HG03045 (cell line): ENCODE measurements around the gene TRIM8.
"Not testable (repeated sequence)": the region's sequence is repeated elsewhere in the genome, so short reads cannot be mapped to it uniquely, and the experiment has no call there.

ENCODE experiments used
- ATAC-seq: cut with Tn5 transposase; IDR thresholded peaks from one replicate; pipeline ENCODE4 v1.9.1; 2021; ENCODE audit warnings: mild to moderate bottlenecking, moderate library complexity; ENCODE audit not compliant: unreplicated experiment

Gene TRIM8

DNA sequence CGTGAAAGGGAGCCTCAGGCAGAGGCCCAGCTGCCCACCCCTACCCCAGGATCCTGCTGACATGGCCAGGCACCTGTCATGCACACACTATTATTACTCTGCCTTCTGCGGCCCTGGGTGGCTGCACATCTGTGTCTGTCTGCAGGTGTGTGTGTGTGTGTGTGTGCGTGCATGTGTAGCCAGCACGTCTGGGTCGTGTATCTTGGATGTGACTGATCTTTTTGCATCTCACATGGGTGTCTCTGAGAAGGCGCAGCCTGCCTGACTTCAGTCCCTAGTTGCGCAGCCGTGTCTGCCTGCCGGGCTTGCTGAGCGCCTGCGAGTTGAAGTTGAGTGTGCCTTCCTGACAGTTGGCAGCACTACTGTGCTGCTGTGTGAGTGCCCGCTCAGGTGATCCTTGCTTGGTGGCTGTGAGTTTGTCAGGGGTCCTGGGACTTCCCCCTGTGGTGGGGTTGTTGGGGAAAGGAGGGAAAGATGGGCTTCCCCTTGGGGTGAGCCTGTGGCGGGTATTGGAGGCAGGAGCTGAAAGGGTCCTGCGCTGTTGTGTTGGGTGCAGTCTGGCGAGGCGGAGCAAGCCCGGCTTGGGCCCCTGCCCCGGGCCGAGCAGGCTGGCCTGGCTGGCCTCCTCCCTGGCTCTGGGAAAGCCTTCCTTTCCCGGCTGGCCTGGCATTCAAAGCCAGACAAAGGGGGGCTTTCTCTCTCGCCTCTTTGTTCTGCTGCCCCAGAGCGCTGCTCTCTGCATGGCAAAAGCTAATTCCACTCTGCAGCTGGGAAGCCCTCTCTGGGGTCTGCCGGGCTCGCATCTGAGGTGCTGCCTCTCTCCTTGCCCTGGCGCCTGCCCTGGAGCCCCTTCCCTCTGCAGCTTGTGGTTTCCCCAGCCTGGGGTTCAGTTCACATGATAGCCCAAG, 4.9 kb downstream of the TRIM8 start:
- no peak for ATAC-seq

DNA sequence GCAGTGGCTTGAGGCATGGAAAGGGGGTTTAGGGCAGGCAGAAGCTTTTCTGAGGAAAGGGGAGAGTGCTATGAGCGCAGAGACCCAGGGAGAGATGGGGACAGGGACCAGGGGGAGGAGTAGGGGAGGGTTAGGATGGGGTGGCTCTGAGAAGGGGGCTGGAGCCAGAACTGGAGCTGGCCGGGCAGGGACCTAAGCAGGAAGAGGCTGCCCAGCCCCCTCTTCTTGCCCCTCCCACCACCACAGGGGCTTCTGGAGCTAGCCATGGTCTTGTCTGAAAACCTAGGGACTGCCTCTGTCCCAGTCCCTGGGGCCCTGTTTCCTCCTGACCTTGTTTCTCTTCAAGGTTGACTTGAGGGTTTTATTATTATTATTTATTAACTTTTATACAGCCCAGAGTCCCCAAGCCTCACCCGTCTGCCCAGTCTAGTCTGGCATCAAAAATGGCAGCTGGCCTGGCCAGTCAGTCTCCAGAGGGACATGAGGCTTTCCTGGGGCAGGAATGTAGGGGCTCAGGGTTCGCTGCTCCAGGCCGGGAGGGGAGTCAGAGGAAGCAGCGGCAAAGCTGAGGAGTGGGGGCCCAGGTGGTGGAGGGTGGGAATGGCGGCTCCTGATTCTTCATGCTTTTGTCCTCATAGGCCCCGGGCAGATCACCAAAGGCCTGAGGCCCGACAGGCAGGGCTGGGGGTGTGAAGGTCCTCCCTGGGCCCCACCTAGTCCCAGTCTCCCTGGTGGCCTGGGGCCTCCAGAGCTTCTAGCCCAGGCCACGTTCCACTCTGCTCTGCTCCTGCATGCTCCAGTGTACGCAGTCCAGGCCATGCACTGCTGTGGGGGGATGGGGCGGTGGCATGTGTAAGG, 5.7 kb downstream of the TRIM8 start:
- no peak for ATAC-seq

DNA sequence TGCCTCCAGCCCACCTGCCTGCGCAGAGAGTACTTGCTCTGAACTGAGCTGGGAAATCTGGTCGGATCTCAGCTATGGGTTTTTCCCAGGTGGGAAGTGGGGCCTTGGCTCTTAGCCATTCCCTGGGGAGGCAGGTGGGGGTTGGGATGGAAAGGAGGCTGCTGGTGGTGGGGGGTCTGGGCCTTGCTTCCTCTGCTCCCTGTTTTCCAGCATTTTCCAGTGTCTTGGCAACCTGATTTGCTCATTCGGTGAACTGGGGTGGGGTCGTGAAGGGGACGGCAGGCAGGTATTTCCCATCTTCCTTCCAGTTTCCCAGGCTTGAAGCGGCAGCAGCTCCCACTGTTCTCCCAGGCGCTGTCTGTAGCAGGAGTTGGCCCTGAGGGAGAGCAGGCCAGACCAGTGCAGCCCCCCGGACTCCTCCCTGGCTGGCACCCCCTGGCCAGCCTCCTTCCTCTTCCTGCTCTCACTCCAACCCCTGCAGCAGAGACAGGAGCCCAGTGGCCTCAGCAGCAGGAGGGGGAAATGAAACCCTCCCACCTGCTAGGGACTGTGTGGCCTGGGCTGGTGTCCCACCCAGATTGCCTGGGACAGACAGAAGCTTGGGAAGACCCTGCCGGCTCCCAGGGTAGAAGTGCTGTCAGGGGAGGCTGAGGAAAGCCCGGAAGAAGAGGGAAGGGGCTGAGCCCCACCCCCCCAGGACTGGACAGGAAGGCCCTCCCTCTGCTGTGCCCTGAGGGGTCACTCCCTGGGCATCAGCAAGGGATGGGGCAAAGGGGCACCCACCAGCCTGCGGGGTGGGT, 6.6 kb downstream of the TRIM8 start:
- no peak for ATAC-seq

DNA sequence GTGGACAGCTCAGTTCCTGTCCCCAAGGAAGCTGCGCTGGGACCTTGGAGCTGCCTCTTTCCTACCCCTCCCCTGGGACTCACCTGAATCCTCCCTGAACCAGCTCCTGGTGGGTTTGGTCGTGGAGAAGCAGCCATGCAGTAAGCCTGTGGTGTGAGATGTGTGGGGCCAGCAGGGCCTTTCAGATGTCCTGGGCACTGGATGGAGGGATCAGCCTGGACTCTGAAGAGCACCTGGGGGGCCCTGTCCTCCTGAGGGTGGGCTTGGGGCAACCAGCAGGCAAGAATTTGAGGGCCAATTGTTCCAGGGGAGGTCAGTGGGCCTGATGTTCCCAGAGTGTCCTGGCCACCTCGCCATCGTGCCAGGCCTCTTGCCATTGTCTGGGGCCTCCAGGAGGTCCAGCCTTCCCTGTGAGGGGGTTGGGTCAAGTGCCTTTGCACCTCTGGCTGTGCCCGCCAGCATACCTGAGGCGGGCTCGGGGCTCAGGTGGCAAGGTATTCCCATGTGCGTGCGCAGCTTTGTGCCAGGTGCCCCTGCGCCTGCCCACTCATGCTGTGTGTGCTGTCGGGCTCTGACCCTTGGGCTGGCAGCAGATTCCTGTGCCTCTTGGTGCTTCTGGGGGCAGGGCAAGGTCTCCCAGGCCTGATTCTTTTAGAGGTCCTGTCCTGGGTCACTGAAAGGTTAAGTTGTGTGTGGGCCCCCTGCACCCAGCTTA, 7.3 kb downstream of the TRIM8 start:
- ATAC-seq: no peak

DNA sequence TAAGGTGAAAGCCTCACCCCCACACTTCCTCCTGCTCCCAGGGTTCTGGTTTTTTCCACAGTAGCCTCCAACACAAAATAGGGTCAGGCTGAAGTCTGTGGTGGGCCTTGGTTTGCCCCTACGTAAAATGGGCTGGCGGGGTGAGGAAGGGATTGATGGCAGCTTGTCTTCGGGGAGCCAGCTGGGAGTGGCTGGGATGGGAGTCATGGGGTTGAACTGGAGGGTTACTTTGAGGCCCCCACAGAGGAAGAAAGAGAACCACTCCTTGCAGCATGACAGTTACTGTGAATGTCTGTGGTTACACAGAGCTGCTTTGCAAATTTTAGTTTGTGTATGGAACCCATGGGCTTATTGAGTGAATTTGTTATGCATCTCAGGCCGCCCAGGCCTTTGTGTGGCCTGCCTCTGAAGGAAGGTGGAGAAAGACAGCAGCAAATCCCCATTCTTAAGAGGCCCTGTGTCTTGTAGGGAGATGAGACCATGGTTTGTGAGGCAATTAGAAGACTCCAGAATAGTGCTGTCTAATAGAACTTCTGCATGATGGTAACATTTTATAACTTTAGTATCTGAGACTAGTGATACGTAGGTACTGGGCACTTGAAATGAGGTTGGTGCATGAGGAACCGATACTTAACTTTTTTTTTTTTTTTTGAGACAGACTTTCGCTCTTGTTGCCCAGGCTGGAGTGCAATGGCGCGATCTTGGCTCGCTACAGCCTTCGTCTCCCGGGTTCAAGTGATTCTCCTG, 8.1 kb downstream of the TRIM8 start:
- ATAC-seq: peak; percentile 36

DNA sequence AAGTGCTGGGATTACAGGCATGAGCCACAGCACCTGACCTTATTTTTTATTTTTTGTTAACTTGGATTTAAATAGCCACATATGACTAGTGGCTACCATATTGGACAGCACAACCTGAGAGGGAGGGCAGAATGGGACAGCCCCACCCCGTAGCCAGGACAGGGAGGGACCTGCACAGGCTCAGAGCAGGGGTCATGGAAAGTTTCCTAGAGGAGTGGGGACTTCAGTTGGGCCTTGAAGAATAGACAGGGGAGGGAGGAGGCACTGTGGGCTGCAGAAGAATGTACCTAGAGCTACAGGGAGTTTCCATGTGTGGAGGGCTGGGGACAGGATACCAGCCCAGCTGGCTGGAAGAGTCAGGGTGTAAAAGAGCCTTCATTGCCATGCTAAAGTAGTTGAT, 8.8 kb downstream of the TRIM8 start:
- ATAC-seq: no peak

DNA sequence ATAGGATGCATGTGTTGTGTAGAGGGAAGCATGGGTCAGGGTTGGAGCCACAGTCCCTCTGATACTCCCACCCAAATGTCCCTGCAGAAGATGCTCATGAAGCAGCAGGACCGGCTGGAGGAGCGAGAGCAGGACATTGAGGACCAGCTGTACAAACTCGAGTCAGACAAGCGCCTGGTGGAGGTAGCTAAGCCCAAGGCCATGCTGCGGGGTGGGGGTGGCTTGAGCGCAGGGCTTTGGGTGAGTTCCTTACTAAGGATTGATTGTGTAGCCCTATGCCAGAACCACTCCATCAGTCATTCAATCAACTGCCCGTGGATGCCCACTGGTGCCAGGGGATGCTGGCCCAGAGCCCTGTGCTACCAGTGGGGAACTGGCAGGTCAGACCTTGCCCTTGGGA, 10.3 kb downstream of the TRIM8 start:
- no peak for ATAC-seq

DNA sequence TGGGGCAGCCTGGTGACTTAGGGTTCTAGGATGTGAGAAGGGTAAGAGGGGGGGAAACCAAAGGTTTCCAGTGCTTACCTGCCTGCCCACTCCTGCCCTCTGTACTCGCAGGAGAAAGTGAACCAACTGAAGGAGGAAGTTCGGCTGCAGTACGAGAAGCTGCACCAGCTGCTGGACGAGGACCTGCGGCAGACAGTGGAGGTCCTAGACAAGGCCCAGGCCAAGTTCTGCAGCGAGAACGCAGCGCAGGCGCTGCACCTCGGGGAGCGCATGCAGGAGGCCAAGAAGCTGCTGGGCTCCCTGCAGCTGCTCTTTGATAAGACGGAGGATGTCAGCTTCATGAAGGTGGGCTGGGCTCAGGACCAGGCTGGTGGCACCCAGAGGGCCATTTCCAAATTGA, 10.7 kb downstream of the TRIM8 start:
- no peak for ATAC-seq

DNA sequence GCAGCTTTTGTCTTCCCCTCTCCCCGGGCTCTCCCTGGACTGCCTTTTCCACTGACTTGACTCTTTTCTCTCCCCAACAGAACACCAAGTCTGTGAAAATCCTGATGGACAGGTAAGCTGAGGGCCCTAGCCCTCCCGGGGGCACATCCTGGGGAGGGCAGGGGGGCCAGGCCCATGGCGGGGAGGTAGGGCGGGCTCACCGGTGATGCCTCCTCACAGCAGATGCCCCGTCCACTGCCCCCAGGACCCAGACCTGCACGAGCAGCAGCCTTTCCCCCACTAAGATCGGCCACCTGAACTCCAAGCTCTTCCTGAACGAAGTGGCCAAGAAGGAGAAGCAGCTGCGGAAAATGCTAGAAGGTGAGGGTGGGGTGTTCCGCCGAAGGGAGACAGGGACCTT, 11.7 kb downstream of the TRIM8 start:
- no peak for ATAC-seq

DNA sequence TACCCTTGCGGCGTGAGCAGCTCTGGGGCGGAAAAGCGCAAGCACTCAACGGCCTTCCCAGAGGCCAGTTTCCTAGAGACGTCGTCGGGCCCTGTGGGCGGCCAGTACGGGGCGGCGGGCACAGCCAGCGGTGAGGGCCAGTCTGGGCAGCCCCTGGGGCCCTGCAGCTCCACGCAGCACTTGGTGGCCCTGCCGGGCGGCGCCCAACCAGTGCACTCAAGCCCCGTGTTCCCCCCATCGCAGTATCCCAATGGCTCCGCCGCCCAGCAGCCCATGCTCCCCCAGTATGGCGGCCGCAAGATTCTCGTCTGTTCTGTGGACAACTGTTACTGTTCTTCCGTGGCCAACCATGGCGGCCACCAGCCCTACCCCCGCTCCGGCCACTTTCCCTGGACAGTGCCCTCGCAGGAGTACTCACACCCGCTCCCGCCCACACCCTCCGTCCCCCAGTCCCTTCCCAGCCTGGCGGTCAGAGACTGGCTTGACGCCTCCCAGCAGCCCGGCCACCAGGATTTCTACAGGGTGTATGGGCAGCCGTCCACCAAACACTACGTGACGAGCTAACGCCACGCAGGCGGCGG, 12.6 kb downstream of the TRIM8 start:
- ATAC-seq: no peak

DNA sequence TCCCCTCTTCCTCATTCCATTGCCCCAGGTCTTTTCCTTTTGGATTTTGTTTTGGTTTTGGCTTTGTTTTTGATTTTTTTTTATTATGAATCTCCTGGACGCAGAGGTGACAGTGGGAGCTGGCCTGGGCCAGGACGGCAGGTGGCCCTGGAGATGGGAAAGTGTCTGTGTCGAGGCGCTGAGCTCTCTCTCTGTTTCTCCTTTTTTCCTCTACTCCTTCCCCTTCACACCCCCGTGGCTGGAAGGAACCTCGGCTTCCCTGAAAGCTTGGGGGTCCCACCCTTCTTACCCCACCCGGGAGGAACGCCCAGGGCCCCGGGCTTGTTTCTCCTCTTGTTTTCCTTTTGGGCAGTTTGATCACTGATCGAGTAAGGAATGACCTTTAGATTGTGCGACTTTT, 13.2 kb downstream of the TRIM8 start:
- no peak for ATAC-seq

DNA sequence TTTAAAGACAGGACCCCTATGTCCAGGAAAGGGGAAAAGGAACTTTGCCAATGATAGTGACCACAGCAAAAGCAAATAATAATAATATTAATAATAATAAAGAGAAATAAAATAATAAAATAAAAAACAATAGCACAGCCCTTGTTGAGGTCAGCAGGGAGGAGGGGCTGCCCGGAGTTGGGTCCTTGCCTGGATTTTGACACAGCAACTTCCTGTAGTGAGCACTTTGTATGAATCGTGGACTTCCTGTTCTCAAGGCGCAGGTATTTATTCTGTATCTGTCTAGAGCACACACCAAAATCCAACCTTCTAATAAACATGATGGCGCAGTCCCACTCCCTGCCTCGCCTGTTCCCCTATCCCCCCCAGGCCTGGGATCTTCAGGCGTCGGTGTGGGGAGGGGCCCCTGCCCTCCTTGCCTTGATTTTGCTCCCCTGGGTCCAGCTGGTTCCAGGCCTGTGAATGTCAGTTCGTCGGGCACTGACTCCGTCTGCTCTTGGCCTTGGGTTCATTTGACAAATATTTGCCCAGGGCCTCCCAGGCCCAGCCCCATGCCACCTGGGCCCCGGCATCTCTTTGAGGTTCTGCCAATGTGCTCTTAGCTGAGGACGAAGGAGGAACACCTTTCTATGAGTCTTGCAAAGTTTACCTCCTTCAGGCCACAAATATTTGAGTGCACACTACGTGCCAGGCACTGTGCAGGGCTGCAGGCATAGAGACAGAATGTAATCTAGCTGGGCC, 13.9 kb downstream of the TRIM8 start:
- ATAC-seq: no peak

DNA sequence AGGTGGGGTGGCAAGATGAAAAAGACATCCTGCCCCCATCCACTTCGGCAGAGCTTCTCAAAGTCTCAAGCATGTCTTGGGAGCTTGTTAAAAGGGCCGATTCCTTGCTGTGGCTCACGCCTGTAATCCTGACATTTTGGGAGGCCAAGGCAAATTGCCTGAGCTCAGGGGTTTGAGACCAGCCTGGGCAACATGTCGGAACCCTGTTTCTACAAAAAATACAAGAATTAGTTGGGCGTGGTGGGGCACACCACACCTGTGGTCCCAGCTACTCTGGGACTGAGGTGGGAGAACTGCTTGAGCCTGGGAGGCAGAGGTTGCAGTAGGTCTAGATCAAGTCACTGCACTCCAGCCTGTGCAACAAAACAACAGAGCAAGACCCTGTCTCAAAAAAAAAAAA, 14.5 kb downstream of the TRIM8 start:
- no peak for ATAC-seq

DNA sequence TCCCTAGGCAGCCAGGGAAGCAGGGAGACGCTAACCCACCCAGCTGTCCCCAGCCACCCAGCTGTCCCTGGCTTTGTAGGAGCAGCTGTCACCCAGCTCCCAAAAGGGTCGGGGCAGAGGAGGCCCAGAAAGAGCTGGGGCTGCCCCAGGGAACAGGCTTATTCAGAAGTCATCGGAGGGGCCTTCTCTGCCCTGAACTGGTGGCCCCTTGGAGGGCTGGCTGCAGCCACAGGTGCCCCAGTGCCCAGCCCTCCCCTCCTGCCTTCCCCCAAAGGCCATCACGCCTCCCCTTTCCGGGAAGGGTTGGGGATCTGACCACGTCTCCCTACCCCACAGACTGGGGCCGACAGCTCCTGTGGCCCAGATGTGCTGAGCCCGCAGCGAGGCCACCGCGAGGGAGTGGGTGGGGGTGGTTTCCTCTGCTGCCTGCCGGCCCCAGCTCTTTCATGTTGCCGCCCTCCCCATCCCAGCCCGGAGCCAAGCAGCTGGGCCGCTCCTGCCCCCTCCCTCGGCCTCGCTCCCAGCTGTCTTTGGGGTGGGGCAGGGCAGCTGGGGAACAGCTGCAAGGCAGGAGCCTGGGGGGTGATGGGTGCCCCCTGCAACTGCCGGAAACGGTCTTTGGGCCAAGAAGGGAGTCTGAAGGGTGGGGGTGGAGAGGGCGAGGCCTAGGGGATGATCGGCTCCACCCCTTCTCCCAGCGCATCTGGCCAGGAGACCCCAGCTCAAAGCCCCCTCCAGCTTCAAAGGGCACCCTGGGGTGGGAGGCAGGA, 16.8 kb downstream of the TRIM8 start:
- ATAC-seq: peak; percentile 81

DNA sequence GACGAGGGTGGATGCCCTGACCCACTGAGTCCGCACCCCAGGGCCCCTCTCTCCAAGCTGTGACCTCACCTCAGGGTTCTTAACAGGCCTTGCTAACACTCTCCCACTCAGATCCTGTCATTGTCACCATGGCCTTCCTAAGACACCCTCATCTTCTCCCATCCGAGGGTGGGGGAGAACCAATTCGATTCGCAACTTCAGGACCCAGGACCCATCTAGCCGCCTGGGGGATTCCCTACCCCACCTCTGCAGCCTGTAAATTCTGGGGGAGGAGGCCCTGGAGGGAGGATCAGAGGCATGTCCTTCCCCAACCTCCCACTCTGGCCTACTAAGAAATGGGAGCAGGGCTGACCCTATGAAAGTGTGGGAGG, 17.4 kb downstream of the TRIM8 start:
- peak; percentile 31 for ATAC-seq

DNA sequence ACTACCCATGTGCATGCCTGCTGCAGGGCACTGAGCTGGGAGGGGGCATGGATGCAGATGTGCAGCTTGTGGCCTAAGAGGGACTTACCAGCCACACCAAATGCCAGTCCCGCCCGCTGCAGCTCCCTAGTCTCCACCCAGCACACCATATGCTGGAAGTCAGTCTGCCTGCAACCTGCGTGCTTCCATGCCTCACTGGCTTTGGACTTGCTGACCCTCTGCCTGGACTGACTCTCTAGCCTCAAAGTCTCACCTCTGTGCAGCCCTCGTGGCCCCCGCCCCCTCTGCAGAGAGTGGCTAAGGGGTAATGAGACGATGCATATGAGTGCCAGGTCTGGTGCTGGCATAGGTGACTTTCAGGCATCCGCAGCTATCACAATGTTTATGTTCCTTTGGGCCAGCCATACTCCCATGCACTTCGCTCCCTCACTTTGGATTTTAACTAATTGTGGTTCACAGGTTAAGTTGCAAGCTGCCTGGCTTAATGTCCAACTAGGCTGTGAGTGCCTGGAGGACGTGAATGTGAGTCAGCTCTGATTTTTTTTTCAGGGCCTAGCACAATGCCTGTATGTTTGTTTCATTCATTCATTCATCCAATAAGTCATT, 21.7 kb downstream of the TRIM8 start:
- no peak for ATAC-seq

DNA sequence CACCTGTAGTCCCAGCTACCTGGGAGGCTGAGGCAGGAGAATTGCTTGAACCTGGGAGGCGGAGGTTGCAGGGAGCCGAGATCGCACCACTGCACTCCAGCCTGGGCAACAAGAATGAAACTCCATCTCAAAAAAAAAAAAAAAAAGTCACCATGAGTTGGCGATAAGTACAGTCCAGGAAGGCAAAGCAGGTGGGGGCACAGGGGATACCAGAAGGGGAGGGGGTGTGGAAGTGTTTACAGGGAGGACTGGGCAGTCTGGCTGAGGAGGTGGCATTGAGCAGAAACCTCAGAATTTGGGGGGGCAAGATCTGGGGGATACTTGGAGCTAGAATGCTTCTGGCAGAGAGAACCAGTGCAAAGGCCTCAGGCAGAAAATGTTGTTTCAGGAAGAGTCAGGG, 23.1 kb downstream of the TRIM8 start:
- ATAC-seq: not testable (repeated sequence)
